NCI-H146 (cell line): ENCODE measurements around the gene TMEM106C.

ENCODE experiments used
- DNase-seq: peaks from one replicate; lab custom pipeline; 2025; lab: John Stamatoyannopoulos, UW

TMEM106C gene

DNA sequence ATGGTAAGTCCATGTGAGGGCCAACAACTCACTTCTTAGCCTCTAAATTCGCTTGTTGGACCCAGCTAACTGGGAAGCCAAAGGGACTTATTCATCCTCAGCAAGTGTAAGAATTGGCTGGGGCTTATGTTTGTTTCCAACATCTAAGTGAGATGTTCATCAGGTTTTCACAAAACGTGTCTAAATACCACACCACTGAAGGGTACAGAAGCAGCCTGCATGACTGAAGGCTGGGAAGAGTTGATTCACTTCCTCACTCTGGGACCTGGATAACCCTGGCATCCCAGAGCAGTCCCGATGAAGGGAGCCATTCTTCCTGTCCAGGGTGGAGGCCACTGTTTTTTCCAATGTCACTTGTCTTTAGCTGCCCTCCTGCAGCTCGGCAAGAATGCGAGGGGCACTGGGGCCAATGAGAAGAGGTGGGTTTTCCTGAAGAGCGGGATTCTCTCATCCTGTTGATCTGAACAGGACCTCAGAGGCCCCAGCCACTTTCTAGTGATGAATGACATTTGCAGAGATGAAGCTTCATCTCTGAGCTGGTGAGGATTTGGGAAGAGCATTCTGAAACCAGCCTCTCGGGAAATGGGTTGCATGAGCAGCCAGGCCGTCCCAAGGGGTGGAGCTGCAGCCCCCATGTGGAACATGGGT, 53.1 kb downstream of the TMEM106C start:
- DNase-seq, result no peak

DNA sequence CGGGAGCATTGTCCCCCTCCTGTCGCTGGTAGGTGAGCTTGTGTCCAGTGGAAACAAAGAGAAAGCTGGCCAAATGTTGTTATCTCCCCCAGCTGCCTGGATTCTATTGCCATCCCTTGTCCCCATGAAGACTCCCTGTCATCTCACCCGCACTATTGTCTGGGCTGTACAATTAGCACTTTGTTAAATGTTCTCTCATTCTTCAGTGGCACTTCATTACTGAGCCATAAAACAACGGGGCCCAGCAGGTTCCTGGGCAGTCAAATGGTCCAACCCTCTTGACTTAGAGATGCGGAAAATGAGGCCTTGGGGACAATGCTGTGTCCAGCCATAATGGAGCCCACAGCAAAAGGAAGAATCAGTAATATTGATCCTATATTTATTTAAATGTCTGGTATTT, 54.1 kb downstream of the TMEM106C start:
- peak; percentile 89 for DNase-seq

DNA sequence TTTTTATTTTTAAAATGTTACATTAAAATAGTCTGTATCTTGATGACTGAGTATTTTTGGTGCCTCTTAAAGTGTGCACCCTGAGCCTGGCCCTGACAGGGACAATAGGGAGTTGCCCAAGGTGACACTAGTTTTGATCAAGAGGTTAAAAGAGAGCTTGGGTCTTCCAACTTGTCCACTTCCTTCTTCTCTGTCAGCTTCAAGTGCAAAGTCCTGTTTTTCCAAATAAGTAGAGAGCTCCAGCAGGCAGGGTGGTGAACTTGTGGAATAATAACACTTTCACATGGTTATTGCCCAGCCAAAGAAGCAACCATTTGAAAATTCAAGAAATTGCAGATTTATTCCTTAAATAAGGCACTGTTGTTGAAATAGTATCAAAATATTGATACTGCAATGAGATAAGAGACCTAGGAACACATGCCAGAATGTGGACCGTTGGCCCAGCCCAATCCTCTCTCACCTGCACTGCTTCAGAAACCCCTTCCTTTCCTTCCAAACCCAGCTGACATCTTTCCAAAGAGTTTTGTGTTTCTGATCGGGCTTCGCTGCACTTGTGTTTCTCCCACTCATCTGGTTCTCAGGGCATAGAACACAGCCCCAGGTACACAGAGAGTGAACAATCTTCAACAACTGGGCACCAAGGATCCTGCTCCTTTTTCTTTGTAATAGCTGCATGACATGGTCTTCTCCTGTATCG, 54.7 kb downstream of the TMEM106C start:
- DNase-seq, result no peak
